GM12864 (cell line): ENCODE results near the gene ATP1A4.

Experiments
- DNase-seq: peaks from one replicate; pipeline ENCODE4 v3.0.0-alpha.2; 2011; ENCODE audit warnings: low read depth
- H3K4me3 ChIP-seq: 2 replicates; pipeline ENCODE4 v1.5.1; 2011; ENCODE audit warnings: mild to moderate bottlenecking, low read depth, low read length, control low read depth
- TF ChIP-seq, protein P1 (sequence below): IDR thresholded peaks from 2 replicates; pipeline ENCODE4 v1.5.1; 2011; ENCODE audit warnings: low read depth, mild to moderate bottlenecking, moderate library complexity, low read length, control low read depth, inconsistent platforms; ENCODE audit errors: missing control alignments

ATP1A4 gene

DNA sequence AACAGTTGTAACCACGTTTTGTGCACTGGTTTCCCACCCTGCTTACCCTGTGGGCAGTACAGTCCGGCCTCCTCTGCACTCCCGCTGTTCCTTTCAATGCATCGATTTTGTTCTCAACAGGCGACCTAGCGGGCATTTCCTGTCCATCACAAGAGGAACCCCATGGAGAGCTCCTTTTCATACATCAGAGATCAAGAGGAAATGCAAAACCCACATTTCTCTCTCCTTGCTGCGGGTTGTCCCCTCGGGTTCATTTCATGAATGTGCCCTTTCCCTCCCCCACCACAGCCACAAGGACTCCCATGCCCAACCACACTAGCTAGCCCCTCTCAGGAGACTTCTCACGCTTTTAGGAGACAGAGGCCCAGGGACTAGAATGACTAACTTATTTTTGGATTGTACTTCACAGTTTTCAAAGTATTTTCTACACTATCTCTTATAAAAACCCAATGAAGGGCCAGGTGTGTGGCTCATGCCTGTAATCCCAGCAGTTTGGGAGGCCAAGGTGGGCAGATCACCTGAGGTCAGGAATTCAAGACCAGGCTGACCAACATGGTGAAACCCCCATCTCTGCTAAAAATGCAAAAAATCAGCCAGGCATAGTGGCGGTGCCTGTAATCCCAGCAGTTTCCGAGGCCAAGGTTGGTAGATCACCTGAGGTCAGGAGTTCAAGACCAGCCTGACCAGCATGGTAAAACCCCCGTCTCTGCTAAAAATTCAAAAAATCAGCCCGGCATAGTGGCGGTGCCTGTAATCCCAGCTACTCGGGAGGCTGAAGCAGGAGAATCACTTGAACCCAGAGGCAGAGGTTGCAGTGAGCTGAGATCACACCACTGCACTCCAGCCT, 18.4 kb downstream of the ATP1A4 start:
- DNase-seq: peak; percentile 45
- H3K4me3 ChIP-seq: no peak overlapping the region
- TF ChIP-seq, protein P1, sequence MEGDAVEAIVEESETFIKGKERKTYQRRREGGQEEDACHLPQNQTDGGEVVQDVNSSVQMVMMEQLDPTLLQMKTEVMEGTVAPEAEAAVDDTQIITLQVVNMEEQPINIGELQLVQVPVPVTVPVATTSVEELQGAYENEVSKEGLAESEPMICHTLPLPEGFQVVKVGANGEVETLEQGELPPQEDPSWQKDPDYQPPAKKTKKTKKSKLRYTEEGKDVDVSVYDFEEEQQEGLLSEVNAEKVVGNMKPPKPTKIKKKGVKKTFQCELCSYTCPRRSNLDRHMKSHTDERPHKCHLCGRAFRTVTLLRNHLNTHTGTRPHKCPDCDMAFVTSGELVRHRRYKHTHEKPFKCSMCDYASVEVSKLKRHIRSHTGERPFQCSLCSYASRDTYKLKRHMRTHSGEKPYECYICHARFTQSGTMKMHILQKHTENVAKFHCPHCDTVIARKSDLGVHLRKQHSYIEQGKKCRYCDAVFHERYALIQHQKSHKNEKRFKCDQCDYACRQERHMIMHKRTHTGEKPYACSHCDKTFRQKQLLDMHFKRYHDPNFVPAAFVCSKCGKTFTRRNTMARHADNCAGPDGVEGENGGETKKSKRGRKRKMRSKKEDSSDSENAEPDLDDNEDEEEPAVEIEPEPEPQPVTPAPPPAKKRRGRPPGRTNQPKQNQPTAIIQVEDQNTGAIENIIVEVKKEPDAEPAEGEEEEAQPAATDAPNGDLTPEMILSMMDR: no peak

DNA sequence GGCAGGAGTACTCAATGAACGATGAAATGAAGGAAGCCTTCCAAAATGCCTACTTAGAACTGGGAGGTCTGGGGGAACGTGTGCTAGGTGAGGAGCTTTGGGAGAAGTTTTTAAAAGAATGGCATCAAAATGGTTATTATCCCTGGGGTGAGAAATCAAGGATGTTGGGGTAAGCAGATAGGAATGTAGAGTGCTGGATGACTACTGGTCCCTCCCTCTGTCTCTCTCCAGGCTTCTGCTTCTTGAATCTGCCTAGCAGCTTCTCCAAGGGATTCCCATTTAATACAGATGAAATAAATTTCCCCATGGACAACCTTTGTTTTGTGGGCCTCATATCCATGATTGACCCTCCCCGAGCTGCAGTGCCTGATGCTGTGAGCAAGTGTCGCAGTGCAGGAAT, 20.0 kb downstream of the ATP1A4 start:
- TF ChIP-seq, protein P1: no peak
- DNase-seq: no peak
- H3K4me3 ChIP-seq: no peak overlapping the region

DNA sequence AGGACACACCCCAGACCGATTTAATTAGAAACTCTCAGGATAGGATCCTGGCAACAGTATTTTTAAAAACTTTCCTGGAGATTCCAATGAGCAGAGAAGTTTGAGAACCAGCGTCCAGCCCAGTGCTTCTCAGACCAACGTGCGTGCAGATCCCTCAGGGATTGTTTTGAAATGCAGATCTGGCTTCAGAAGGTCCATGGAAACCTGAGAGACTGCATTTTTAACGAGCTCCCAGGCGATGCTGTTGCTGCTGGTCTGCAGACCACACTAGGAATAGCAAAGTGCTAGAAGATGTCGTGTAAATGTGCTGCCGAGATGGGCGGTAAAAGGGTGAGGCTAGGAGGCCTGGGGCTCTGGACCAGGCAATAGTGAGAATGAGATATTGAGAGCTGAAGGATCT, 20.6 kb downstream of the ATP1A4 start:
- TF ChIP-seq, protein P1: no peak
- no peak overlapping the region for H3K4me3 ChIP-seq
- DNase-seq: no peak

DNA sequence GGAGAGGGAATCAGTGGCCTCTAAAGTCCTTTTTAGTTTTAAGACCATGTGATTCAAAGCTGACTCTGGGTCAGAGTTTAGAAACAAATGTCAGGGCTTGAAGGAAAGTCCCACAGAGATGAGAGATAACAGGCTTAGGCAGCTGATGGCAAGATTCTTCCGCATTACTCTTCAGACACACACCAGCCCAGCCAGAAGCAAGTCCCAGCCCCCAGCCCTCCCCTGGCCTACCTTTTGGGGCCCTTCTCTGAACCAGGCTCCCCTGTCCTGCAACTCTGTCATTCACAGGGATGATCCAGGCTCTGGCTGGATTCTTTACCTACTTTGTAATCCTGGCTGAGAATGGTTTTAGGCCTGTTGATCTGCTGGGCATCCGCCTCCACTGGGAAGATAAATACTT, 25.8 kb downstream of the ATP1A4 start:
- H3K4me3 ChIP-seq: no peak overlapping the region
- TF ChIP-seq, protein P1: no peak
- DNase-seq: no peak

DNA sequence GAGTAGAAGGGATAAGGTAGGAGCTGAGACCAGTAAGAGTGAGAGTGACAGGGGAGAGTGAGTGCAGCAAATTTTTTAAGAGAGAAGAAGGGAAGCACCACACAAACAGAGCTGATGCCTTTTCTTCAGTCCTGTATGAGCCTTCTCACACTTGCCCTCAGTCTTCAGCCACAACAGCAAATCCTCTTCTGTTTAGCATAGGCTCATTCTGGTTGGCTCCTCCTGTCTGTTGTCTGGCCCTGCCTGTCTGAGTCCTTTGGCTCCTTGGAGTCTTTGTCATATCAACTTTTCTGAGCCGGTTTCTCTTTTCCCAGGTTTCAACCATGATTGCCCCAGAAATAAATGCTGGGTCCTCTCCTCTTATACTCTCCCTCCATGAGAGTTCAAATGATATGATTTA, 26.3 kb downstream of the ATP1A4 start:
- DNase-seq: no peak
- H3K4me3 ChIP-seq: no peak overlapping the region
- TF ChIP-seq, protein P1: no peak

DNA sequence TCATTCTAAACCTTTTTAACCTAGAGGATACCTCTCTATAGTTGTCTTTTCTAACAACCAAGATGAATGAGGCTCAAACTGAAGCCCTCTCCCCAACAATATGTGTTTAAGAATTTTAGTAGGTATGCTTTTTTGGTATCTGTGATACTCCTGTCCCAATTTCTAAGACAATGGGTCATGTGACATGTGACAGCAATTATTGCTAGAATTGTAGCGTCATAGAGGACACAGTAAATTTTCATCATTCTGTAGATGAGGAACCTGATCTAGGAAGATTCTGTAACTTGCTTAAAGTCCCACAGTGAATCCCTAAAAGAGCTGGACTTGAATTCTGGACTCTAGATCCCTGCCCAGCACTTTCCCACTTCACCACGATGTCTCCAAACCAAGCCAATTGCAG, 27.3 kb downstream of the ATP1A4 start:
- TF ChIP-seq, protein P1: no peak
- no peak overlapping the region for H3K4me3 ChIP-seq
- no peak for DNase-seq

DNA sequence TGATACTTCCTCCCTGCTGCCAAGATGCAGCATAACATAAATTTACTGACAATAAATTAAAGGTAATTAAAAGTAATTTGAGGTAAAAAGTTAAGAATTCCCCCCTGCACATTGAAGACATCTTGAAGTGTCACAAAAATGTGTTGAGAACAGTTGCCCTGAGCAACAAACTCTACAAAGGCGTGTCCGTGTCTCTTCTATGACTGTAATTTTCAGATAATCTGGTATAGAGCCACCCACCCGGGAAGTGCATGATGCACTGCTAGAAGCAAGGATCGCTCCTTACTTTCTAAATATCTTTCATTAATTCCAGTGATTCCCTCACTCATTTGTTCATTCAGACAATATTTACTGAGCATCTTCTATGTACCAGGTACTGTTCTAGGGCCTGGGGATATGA, 27.9 kb downstream of the ATP1A4 start:
- DNase-seq: no peak
- TF ChIP-seq, protein P1: no peak
- H3K4me3 ChIP-seq: no peak overlapping the region
